HG03064 (cell line): ENCODE measurements around the gene PHTF2.
A peak's percentile ranks its signal among the peaks of the same experiment; 100 is the strongest.

Experiments used
- ATAC-seq: cut with Tn5 transposase; IDR thresholded peaks from one replicate; pipeline ENCODE4 v1.9.1; 2021; ENCODE audit warnings: low read depth; ENCODE audit not compliant: unreplicated experiment

Gene PHTF2

DNA sequence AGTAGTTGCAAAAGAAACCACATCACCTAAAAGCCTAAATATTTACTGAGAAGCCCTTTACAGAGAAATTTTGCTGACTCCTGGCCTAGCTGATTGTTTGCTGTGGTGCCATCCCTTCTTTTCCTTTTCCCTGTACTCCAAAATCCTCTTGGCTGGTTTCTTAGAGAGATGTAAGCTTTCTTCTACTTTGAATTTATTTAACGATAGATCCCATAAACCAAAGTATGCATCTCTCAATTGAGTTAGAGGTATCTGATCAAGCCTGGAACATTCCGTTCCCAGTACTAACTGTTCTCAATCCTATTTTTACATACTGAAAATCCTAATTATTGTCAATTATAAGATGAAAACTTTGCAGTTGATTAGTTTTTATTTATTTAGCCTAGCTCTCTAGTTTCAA lies 6.6 kb upstream of the PHTF2 start:
- no peak for ATAC-seq

- ATAC-seq: no peak
These were observed 4.6 kb upstream of the PHTF2 start for GRCh38 chr7:77794000-77794399.

GRCh38 chr7:77796109-77796508 lies 2.5 kb upstream of the PHTF2 start:
- no peak for ATAC-seq

GRCh38 chr7:77796960-77797359 lies 1.6 kb upstream of the PHTF2 start:
- ATAC-seq: no peak

- peak; percentile 28 for ATAC-seq
These were observed 709 bp upstream of the PHTF2 start for GRCh38 chr7:77797734-77798393.

DNA sequence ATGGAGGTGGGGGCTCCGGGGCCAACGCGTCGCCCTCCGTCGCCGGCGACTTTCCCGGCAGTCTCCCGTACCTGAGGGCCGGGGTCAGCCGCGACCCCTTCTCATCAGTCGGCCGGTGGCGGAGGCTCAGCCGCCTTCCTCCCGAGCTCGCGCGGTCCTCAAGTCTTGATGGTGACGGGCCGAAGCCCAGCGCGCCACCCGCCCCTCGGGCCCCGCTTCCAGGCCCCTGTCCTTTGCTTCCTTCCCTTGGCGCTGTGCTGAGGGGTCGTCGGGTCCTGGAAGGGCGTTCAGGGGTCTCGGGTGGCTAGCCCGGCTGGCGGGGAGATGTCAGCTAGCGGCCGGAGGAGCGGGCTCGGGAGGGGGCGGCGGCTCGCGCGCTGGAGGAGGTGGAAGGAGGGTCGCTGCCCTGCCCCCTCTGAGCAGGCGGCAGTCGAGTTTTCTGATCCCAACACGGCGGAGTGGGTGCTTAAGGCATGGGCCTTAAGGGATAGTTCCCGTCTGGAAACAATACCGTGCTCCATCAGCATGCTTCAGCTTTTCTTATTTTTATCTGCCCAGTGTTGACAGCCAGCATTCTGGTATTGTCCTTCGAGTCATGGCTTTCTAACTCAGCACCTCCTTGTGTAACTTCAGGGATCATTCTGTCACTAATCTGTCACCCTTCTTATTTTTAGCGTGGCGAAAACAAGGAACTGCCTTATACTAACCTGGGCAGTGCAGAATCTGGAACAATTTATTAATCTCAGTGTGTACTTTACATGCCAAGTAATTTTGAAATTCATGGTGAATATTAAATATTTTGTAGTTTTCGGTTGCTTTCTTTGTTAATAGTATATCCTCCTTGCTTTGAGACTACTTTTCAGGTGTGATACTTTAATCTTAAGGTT lies 748 bp downstream of the PHTF2 start:
- no peak for ATAC-seq

GRCh38 chr7:77800158-77800557 lies 1.6 kb downstream of the PHTF2 start:
- no peak for ATAC-seq

- ATAC-seq: no peak
These were observed 2.2 kb downstream of the PHTF2 start for GRCh38 chr7:77800730-77801129.

DNA sequence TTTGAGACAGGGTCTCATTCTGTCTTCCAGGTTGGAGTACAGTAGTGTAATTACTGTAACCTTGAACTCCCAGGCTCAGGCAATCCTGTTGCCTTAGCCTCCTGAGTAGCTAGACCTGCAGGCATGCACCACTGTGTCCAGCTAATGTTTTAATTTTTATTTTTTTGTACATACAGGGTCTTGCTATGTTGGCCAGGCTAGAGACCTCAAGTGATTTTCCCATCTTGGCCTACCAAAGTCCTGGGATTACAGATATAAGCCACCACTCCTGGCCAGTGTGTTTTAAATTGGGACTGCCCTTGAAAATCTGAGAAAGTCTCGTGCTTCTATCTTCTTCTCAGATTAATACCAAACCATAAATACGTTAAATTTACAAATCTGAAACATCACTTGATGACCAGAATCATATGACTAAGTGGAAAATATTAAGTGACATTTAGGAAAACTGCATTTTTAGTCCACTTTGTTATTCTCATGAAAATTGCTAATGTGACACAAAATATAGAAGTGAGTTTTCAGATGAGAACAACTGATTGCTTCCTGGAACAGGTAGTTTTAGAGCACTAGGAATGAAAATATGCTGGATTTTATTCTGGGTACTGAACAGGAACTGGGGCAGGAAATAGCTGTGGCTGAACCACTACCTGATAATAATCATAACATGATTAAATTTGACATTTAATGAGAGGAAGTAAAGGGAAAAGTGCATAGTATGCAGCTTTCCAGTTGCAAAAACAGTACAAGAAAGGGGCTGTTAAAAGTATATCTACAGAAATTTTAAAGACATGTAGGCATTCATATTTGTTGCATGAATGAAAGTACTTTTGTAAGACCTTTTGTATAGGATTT lies 4.2 kb downstream of the PHTF2 start:
- no peak for ATAC-seq

GRCh38 chr7:77806425-77806824 lies 7.9 kb downstream of the PHTF2 start:
- no peak for ATAC-seq

DNA sequence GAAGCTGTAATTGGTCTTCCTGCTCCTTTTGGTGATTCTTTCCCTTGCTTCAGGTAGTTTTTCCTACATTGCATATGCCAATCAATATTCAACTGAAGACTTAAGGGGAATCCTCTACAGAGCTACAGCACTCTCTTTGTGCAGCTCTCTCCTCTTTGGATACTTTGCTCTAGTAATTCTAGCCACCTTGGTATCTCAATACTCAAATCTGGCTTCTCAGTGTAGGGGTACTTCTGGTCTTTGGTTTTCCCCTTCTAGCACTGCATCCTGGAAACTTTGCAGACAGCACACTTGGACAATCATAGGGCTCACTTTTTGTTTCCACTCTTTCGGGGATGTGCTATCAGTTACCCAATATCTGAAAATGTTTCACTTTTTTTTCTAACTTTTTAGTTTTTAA lies 9.9 kb downstream of the PHTF2 start:
- no peak for ATAC-seq

DNA sequence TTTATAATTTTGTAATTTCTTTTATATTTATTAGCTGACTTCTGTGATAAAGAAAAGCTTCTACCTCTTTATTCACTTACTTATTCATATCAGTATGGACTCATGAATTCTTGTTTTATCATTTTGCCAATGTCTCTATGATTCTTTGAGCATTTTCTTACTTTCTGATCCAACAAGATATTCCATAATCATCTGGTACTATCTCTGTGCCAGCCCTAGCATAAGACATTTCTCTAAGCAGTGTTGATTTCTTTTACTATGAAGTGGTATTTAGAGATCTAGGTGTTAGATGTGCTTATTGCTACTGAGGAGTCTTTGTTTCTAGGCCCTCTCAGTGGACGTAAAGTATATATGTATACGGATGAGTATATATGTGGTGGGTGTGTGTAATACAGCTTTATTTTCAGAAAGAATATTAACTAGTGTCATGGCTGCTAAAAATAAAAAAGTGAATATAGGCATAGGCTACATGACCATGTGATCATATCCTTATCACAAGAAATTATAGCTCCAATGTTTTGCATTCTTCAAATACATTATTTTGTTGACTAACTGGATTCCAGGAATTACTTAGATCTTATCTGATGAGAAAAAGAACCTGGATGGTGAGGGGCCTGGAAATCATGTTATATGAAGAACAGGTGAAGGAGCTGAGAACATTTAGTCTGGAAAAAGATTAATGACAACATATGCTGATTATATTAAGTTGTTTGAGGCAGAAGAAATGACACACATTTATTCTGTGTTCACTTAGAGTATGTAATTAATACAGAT lies 13.1 kb downstream of the PHTF2 start:
- no peak for ATAC-seq

- no peak for ATAC-seq
These were observed 13.7 kb downstream of the PHTF2 start for GRCh38 chr7:77812290-77812685.

DNA sequence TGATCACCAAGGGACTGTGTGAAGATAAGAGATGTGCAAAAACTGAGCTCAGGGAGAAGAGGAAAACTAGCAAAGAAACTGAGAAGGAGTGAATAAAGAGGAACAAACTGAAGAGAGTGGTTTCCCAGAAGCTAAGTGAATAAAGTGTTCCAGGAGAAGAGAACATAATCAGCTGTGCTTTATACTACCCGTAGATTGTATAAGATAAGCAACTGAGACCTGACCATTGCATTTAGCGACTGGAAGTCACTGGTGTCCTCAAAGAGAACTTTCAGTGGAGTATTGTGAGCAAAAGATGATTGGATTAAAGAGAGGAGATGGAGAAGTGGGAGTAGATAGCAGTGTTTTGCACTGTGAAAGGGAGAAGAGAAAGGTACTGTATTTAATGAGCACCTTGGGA lies 14.6 kb downstream of the PHTF2 start:
- no peak for ATAC-seq

DNA sequence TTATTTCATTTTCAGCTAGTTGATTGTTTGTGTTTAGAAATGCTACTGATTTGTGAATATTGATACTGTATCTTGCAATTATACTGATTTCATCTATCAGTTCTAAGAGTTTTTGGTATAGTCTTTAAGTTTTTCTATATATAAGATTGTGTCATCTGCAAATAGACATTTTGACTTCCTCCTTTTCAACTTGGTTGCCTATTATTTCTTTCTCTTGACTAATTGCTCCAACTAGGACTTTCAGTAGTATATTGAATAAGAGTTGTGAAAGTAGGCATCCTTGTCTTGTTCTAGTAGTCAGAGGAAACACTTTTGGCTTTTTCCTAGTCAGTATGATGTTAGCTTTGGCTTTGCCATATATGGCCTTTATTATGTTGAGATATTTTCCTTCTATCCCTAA lies 20.4 kb downstream of the PHTF2 start:
- ATAC-seq: no peak

GRCh38 chr7:77820967-77821366 lies 22.4 kb downstream of the PHTF2 start:
- ATAC-seq: no peak

GRCh38 chr7:77822269-77822668 lies 23.7 kb downstream of the PHTF2 start:
- no peak for ATAC-seq

DNA sequence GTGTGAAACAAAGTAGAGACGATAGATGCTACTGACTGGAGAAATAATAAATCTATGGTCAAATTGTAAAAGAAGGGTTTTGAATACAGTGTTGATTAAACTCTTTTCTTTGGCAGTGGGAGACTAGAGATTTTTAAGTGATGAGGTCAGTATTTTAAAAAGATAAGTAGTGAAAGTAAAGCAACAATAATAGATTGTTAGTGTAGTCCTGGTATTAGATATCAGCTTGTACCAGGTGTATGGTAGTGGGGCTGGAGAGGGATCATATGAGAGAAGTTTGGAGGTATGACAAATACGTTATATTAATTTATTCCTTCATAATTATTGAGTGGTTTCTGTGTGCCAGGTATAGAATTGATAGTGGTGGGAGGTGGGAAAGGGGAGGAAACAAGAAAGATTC lies 25.2 kb downstream of the PHTF2 start:
- ATAC-seq: no peak

DNA sequence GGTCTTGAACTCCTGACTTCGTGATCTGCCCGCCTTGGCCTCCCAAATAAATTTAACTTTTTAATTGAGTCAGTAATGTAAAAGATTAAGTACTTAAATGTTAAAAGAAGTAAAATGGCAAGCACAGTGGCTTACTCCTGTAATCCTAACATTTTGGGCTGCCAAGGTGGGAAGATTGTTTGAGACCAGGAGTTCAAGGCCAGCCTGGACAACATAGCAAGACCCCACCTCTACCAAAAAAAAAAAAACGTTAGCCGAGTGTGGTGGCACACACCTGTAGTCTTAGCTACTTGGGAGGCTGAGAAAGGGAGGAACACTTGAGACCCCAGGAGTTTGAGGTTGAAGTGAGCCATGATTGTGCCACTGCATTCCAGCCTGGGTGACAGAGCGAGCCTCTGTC lies 26.1 kb downstream of the PHTF2 start:
- no peak for ATAC-seq

DNA sequence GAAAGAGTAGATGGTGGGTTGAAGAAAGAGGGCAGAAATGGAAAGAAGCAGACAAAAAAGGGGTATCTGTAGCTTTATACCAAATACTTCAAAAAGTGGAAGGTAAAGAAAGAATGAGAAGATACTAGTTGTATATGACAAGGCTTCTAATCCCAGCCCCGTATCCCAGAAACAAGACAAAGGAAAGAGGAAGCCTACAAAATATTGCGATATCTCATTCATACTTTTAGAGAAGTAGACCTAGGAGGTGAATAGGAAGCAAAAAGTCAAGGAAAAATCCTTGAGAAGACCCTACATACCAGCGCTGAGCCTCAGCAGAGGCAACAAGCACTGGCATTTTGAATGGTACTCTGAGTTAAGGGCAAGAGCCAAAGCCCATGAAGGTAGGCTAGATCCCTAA lies 26.6 kb downstream of the PHTF2 start:
- no peak for ATAC-seq
